IPS DF 6.9 (cell line): ENCODE data around the gene COMMD7.

Experiments used
- DNase-seq: peaks from one replicate; pipeline ENCODE4 v3.0.0-alpha.2; 2013; ENCODE audit warnings: low read depth, low spot score
- H3K27ac ChIP-seq: one replicate; pipeline ENCODE4 v1.5.1; 2013; ENCODE audit warnings: low read length, control low read depth
- H3K27me3 ChIP-seq: 2 replicates; pipeline ENCODE4 v1.6.1; 2013; ENCODE audit warnings: mild to moderate bottlenecking, low read length; ENCODE audit not compliant: control insufficient read depth, insufficient read depth
- H3K36me3 ChIP-seq: 2 replicates; pipeline ENCODE4 v1.6.1; 2013; ENCODE audit warnings: low read length; ENCODE audit not compliant: control insufficient read depth, insufficient read depth
- H3K4me1 ChIP-seq: 2 replicates; pipeline ENCODE4 v1.6.1; 2013; ENCODE audit warnings: low read length; ENCODE audit not compliant: control insufficient read depth, insufficient read depth
- H3K4me3 ChIP-seq: 2 replicates; pipeline ENCODE4 v1.5.1; 2013; ENCODE audit warnings: mild to moderate bottlenecking, low read length
- H3K9me3 ChIP-seq: 2 replicates; pipeline ENCODE4 v1.6.1; 2013; ENCODE audit warnings: low read length, inconsistent platforms; ENCODE audit not compliant: control insufficient read depth, insufficient read depth
- WGBS: extraction: QIAGEN DNeasy Blood & Tissue Kit; methylation state at CpG from one replicate; pipeline ENCODE4 v1.1.7; 2013; ENCODE audit warnings: mixed read lengths, missing lambda C conversion rate; ENCODE audit not compliant: insufficient read length, insufficient coverage; 5-methylcytosine and 5-hydroxymethylcytosine counted together

The COMMD7 gene

DNA sequence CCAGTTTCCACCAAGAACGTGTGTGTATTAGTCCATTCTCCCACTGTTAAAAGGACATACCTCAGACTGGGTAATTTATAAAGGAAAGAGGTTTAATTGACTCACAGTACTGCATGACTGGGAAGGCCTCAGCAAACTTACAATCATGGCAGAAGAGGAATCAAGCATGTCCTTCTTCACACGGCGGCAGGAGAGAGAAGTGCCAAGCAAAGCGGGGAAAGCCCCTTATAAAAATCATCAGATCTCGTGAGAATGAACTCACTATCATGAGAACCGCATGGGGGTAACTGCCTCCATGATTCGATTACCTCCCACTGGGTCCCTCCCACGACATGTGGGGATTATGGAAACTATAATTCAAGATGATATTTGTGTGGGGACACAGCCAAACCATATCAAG is 82.6 kb downstream of the COMMD7 start:
- no peak for DNase-seq
- Histone ChIP-seq H3K4me3 (no peak overlapping the region), H3K9me3 (no peaks in the 10 kb centered on the region), H3K4me1 (no peaks in the 10 kb centered on the region), H3K36me3 (no peaks in the 10 kb centered on the region), H3K27me3 (no peaks in the 10 kb centered on the region), H3K27ac (no peak overlapping the region)
- WGBS, result no CpG with 5 or more reads among the region's 8 CpGs

DNA sequence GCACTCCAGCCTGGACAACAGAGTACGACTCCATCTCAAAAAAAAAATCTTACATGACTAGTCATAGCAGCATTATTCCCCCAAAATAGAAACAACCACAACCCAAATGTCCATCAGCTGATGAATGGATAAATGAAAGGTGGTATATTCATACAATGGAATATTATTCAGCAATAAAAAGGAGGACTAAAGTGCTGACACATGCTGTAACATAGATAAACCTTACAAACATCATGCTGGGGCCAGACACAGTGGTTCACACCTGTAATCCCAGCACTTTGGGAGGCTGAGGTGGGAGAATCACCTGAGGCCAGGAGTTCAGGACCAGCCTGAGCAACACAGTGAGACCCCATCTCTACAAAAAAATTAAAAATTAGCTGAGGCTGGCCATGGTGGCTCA is 86.4 kb downstream of the COMMD7 start:
- Histone ChIP-seq H3K4me1 (no peaks in the 10 kb centered on the region), H3K9me3 (no peaks in the 10 kb centered on the region), H3K4me3 (no peak overlapping the region), H3K36me3 (no peaks in the 10 kb centered on the region), H3K27ac (no peak overlapping the region), H3K27me3 (no peaks in the 10 kb centered on the region)
- no CpG with 5 or more reads among the region's 1 CpG for WGBS
- no peak for DNase-seq

DNA sequence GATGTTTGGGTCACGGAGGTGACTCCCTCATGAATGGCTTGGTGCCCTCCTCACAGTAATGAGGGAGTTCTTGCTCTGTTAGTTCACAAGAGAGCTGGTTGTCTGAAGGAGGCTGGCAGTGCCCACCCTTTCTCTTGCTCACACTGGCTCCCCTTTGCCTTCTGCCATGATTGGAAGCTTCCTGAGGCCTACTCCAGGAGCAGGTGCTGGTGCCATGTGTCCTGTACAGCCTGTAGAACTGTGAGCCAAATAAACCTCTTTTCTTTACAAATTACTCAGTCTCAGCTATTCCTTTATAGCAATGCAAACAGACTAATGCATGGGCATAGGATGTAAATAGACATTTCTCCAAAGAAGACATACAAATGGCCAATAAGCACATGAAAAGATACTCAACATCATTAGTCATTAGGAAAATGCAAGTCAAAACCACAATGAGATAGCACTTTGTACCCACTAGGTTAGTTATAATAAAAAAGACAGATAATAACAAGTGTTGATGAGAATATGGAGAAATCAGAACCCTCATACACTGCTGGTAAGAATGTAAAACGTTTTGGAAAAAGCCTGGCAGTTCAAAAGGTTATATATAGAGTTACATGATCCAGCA is 87.3 kb downstream of the COMMD7 start:
- H3K27me3 ChIP-seq, result no peaks in the 10 kb centered on the region
- DNase-seq, result no peak
- H3K9me3 ChIP-seq, result no peaks in the 10 kb centered on the region
- no peak overlapping the region for H3K27ac ChIP-seq
- H3K4me1 ChIP-seq, result no peaks in the 10 kb centered on the region
- WGBS, result no CpG with 5 or more reads among the region's 2 CpGs
- H3K36me3 ChIP-seq, result no peaks in the 10 kb centered on the region
- no peak overlapping the region for H3K4me3 ChIP-seq

DNA sequence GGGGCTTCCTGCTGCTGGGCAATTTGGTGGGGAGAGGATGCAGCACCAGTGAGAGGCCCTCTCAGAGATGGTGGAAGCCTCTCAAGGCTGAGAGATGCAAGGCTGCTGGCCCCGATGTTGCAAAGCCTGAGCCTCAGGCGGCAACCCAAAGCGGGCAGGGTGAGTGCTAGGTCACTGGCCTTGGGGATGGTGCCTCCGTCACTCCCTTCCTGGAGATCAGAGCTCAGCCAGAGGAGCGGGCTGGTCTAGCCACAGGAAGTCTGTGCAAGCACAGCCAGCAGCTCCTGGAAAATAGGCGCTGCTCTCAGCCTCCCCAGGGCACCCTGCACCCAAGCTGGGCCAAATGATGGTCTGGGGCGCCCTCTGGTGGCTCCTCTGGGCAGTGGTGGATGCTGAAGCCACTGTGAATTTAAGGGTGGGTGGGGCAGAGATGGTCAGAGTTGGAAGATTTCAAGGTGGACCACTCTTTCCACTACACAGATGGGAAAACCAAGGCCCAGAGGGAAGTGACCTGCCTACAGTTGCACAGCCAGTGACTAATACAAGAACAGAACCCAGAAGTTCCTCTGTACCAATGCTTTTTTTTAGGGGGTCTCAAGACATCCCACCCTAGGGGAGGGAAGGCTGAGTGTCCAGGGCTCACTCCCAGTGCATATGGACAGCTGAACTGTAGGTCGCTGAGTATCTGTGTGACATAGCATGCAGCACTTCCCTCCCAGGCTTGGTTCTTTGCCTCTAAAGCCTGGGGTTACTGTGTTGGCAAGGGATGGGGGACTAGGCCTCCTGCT is 90.3 kb downstream of the COMMD7 start:
- no peaks in the 10 kb centered on the region for H3K36me3 ChIP-seq
- H3K9me3 ChIP-seq, result no peaks in the 10 kb centered on the region
- no peak overlapping the region for H3K4me3 ChIP-seq
- H3K4me1 ChIP-seq, result peaks cover 4% of the 10 kb centered on the region
- no CpG with 5 or more reads among the region's 8 CpGs for WGBS
- DNase-seq, result peak; percentile 66
- no peaks in the 10 kb centered on the region for H3K27me3 ChIP-seq
- no peak overlapping the region for H3K27ac ChIP-seq
